ENCODE measurements around the gene CYREN.

Gene CYREN

GRCh38 chr7:135159359-135160085 lies 11.0 kb downstream of the CYREN start:
- TF ChIP-seq, protein P1, sequence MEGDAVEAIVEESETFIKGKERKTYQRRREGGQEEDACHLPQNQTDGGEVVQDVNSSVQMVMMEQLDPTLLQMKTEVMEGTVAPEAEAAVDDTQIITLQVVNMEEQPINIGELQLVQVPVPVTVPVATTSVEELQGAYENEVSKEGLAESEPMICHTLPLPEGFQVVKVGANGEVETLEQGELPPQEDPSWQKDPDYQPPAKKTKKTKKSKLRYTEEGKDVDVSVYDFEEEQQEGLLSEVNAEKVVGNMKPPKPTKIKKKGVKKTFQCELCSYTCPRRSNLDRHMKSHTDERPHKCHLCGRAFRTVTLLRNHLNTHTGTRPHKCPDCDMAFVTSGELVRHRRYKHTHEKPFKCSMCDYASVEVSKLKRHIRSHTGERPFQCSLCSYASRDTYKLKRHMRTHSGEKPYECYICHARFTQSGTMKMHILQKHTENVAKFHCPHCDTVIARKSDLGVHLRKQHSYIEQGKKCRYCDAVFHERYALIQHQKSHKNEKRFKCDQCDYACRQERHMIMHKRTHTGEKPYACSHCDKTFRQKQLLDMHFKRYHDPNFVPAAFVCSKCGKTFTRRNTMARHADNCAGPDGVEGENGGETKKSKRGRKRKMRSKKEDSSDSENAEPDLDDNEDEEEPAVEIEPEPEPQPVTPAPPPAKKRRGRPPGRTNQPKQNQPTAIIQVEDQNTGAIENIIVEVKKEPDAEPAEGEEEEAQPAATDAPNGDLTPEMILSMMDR (IDR thresholded peaks at IDR 0.05; ENCODE audit: low read depth, low read length) = no peak
- DNase-seq (ENCODE audit: low read depth, low spot score) = no peak
- in situ Hi-C loops (cut with HindIII; ENCODE audit: low sequenced_read_pairs) = no loop called here
- no peak overlapping the region for H3K4me3 ChIP-seq (ENCODE audit: low read depth, low read length)

GRCh38 chr7:135158874-135159273 lies 11.6 kb downstream of the CYREN start:
- in situ Hi-C loops (cut with HindIII; ENCODE audit: low sequenced_read_pairs) = no loop called here
- TF ChIP-seq, protein P1 (IDR thresholded peaks at IDR 0.05; ENCODE audit: low read depth, low read length) = no peak
- no peak for DNase-seq (ENCODE audit: low read depth, low spot score)
- H3K4me3 ChIP-seq (ENCODE audit: low read depth, low read length) = no peak overlapping the region

GRCh38 chr7:135158141-135158655 lies 12.3 kb downstream of the CYREN start:
- DNase-seq (ENCODE audit: low read depth, low spot score) = no peak
- in situ Hi-C loops (cut with HindIII; ENCODE audit: low sequenced_read_pairs) = no loop called here
- TF ChIP-seq, protein P1 (IDR thresholded peaks at IDR 0.05; ENCODE audit: low read depth, low read length) = no peak
- H3K4me3 ChIP-seq (ENCODE audit: low read depth, low read length) = no peak overlapping the region

GRCh38 chr7:135156290-135156689 lies 14.2 kb downstream of the CYREN start:
- no peak for DNase-seq (ENCODE audit: low read depth, low spot score)
- in situ Hi-C loops (cut with HindIII; ENCODE audit: low sequenced_read_pairs) = no loop called here
- TF ChIP-seq, protein P1 (IDR thresholded peaks at IDR 0.05; ENCODE audit: low read depth, low read length) = no peak
- no peak overlapping the region for H3K4me3 ChIP-seq (ENCODE audit: low read depth, low read length)

- no peak for DNase-seq (ENCODE audit: low read depth, low spot score)
- H3K4me3 ChIP-seq (ENCODE audit: low read depth, low read length) = no peak overlapping the region
- in situ Hi-C loops (cut with HindIII; ENCODE audit: low sequenced_read_pairs) = no loop called here
- TF ChIP-seq, protein P1 (IDR thresholded peaks at IDR 0.05; ENCODE audit: low read depth, low read length) = no peak
These were observed 15.8 kb downstream of the CYREN start for GRCh38 chr7:135154734-135155133.

DNA sequence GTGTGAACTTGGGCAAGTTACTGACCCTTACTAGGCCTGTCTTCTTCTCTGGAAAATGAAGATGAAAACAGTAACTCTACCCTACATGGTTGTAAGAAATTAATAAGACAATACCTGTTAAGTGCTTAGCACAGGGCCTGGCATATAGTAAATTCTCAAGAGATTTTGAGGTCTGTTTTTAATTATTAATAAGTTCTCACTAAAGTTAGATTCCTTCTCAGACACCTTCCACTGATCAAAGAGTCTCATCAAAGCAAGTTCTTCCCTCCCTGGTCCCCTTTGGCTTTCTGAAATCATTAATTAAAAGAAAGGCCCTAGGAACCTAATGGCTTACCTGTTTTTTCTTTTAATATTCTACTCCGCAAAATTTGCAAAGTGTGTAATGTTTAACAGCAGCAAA lies 18.1 kb downstream of the CYREN start:
- no peak overlapping the region for H3K4me3 ChIP-seq (ENCODE audit: low read depth, low read length)
- TF ChIP-seq, protein P1 (IDR thresholded peaks at IDR 0.05; ENCODE audit: low read depth, low read length) = no peak
- in situ Hi-C loops (cut with HindIII; ENCODE audit: low sequenced_read_pairs) = no loop called here
- no peak for DNase-seq (ENCODE audit: low read depth, low spot score)
